Retina (tissue), 1 donor: ENCODE data around the gene SRPRB.

Experiments
- DNase-seq: peaks from one replicate; pipeline ENCODE4 v3.0.0-alpha.2; 2016

Gene SRPRB

DNA sequence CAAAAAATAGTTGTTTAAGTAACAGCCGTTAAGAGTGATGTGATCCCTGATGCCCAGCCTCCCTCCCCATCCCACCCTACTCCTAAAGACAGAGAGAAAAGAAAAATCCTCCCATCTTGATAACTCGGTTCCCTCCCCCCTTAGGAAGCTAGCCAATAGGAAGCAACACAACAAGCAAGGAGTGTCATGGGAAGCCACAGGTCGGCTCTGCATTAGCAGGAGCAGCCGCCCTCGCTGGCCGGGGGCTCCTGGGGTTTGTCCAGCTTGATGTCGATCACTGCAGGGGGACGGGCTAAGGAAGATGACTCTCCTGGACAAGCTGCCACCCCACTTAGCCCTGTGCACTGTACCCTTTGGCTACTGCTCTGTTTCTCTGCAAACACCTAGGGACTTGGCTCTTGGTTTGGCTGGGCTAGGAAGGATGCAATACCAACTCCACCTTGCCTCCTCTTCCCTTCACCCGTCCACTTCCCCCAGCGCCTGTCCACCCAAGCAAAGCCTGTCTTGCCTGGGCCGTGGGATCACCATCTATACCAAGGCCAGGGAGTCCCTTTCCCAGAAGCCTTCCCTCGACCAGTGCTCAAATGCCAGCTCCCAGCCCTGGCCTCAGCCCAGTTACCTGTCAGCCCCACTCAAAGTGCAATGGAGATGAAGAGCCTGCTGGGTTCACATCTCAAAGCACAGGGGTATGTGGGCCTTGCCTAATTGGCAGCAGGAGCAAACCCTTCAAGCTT is 23.1 kb downstream of the SRPRB start:
- no peak for DNase-seq

- no peak for DNase-seq
These were observed 23.7 kb downstream of the SRPRB start for GRCh38 chr3:133829310-133829707.

- DNase-seq: no peak
These were observed 24.5 kb downstream of the SRPRB start for GRCh38 chr3:133830071-133830470.

- DNase-seq: no peak
These were observed 26.6 kb downstream of the SRPRB start for GRCh38 chr3:133831966-133832801.

DNA sequence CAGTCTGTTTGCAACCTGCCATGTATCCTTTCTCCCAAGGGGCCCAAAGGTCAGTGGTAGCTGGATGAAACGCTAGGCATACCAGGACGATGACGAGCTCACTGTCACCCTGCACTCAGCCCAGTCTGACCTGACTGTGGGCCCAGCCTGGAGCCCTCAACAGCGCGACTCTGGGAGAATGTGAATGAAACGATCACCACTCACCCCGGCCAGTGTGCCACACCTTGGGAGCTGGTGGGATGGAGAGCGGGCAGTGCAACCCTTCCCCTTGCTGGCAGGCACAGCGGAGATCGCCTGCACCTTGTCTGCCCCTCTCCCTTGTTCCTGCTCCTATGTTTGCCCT is 27.2 kb downstream of the SRPRB start:
- no peak for DNase-seq

DNA sequence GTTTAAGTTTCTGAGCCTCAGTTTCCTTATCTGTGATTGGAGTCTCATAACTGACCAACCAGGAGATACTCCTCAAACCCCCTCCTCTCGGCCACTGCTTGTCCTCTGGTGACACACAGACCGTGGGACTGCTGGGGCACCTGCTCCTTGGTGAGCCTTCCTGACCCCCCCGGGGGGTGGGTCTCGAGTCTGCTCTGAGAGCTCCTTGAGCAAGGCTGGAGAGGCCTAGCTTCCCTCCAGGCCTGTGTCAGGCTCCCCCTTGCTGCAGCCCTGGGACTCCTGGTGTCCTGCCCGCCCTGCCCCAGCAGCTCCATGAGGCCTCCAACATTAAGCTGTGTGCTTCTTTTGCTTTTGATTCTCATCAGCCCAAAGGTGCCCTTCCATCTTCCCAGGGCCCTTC is 27.7 kb downstream of the SRPRB start:
- DNase-seq: no peak

- no peak for DNase-seq
These were observed 28.4 kb downstream of the SRPRB start for GRCh38 chr3:133833880-133834620.

- DNase-seq: no peak
These were observed 29.2 kb downstream of the SRPRB start for GRCh38 chr3:133834621-133835417.

GRCh38 chr3:133835418-133835743 is 29.8 kb downstream of the SRPRB start:
- DNase-seq: no peak

GRCh38 chr3:133835961-133836360 is 30.3 kb downstream of the SRPRB start:
- DNase-seq: no peak

DNA sequence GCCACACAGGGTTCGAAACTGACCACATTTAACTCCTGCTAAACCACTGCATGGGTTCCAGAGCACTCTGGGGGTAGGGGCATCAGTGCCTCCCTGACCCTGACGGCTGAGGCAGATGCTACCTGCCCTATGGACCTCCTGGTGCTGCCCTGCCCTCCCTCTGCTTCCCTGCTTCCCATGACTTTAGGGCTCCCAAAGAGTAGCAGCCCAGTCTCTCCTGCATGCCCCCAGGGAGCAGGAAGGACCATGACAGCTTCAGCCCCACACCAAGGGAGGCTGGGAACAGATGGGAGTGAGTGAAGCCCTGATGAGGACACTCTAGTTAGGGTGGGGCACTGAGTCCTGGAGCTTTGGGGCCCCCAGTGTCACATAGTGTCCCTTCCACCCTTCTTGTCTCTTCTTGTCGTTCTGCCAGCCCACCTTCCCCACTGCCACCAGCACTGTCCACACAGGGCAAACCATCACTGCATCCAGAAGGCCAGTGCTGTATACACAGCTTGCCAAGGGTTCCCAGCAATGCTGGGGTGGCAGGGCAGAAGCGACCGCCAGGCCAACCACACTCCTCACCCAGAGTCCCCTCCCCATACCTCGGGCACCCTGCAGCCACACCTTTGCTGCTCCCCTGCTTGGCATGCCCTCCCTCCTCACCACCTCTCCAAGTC is 31.0 kb downstream of the SRPRB start:
- no peak for DNase-seq

DNA sequence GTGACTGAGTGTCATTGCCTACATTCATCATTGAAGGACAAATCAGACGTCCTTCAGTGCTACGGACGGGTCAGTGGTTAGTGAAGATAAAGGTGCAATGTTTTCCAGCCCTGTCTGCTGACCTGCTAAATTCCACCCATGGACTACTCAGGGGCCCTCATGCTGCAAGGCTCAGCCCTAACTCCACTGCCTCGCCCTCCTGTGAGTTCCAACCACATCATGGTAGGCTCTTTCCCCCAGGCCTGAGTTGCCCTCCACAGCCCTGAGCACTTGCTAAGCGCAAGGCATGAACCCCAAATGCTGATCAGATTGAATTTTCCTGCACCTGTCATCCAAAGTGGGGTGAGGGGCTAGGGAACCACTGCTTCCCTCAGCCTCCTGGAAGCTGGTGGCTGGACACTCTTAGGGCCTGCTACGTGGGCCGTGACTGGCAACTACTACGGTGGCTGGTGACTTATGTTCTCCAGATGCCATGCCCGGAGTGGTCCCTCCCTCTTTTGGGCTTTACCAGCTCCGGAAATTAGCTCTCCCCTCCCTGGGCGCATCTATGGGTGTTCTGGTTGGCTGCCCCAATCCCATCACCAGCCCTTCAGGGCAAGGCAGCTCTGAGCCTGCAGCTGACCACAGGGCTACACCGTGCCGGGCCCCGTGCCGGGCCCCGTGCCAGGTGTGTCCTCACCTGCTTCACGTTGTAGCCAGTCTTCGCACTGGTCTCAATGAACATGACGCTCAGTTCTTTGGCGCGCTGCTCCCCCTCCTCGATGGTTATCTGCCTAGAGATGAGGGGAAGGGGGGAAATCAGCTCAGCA is 32.1 kb downstream of the SRPRB start:
- DNase-seq: no peak

DNA sequence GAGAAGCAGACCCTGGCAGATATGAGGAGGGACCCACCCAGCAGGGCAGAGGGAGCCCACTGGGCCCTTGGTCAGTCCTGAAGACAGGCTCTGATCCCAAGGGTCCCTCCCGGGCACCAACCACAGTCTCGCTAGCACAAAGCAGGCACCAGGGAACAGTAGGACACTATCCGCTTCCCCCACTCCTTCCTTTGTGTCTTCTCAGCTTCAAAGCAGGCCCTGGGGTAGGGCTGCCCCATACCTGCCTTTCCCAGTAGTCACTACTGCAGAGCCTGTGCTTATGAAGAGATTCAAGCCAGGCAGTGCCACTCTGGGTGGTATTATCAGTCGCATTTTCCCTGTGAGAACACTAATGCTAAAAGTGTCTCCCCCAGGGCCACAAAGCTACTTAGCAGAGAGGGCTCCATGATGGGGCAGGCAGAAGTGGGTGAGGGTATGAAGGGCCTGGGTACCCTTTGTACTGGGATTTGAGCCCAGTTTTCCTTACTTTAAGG is 32.7 kb downstream of the SRPRB start:
- no peak for DNase-seq

- DNase-seq: no peak
These were observed 33.5 kb downstream of the SRPRB start for GRCh38 chr3:133838916-133839800.

- no peak for DNase-seq
These were observed 34.6 kb downstream of the SRPRB start for GRCh38 chr3:133840055-133840737.

GRCh38 chr3:133840767-133841166 is 35.2 kb downstream of the SRPRB start:
- DNase-seq: no peak

- DNase-seq: no peak
These were observed 35.6 kb downstream of the SRPRB start for GRCh38 chr3:133841196-133841595.

- no peak for DNase-seq
These were observed 36.5 kb downstream of the SRPRB start for GRCh38 chr3:133842158-133842557.

GRCh38 chr3:133843634-133844033 is 38.0 kb downstream of the SRPRB start:
- no peak for DNase-seq

DNA sequence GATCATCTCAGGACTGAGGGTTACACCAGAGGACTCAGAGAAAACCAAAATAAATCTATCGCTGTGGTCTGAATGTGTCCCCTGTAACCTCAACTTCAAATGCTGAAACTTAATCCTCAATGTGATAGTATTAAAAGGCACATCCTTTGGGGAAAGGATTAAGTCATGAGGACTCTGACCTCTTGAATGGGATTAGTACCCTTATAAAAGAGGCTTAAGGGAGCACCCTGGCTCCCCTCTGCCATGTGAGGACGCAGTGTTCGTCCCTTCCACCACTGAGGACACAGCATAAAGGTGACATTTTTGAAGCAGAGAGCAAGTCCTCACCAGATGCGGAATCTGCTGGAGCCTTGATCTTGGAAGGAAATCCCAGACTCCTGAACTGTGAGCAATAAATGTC is 39.5 kb downstream of the SRPRB start:
- no peak for DNase-seq
